HG03064 (cell line): Measurements from ENCODE around the gene GORASP1.

ENCODE experiments used
- ATAC-seq: cut with Tn5 transposase; IDR thresholded peaks from one replicate; pipeline ENCODE4 v1.9.1; 2021; ENCODE audit warnings: low read depth; ENCODE audit not compliant: unreplicated experiment

The GORASP1 gene

GRCh38 chr3:39103791-39104552 lies 3.5 kb downstream of the GORASP1 start:
- ATAC-seq, result no peak

- no peak for ATAC-seq
Observed at GRCh38 chr3:39103324-39103693, 4.1 kb downstream of the GORASP1 start.

GRCh38 chr3:39102504-39103323 lies 4.7 kb downstream of the GORASP1 start:
- no peak for ATAC-seq

- ATAC-seq, result no peak
Observed at GRCh38 chr3:39101022-39101689, 6.3 kb downstream of the GORASP1 start.

GRCh38 chr3:39100500-39100886 lies 6.9 kb downstream of the GORASP1 start:
- no peak for ATAC-seq

GRCh38 chr3:39099738-39100499 lies 7.5 kb downstream of the GORASP1 start:
- ATAC-seq, result no peak

- no peak for ATAC-seq
Observed at GRCh38 chr3:39099242-39099641, 8.2 kb downstream of the GORASP1 start.

- no peak for ATAC-seq
Observed at GRCh38 chr3:39098473-39099000, 8.9 kb downstream of the GORASP1 start.

- ATAC-seq, result no peak
Observed at GRCh38 chr3:39097716-39098472, 9.5 kb downstream of the GORASP1 start.

- ATAC-seq, result no peak
Observed at GRCh38 chr3:39096775-39097174, 10.7 kb downstream of the GORASP1 start.

- no peak for ATAC-seq
Observed at GRCh38 chr3:39095778-39096177, 11.6 kb downstream of the GORASP1 start.

GRCh38 chr3:39094851-39095677 lies 12.4 kb downstream of the GORASP1 start:
- ATAC-seq, result no peak

- no peak for ATAC-seq
Observed at GRCh38 chr3:39090922-39091321, 16.5 kb downstream of the GORASP1 start.

GRCh38 chr3:39088889-39089288 lies 18.5 kb downstream of the GORASP1 start:
- ATAC-seq, result no peak

- ATAC-seq, result no peak
Observed at GRCh38 chr3:39088456-39088855, 19.0 kb downstream of the GORASP1 start.

- no peak for ATAC-seq
Observed at GRCh38 chr3:39086144-39086543, 21.3 kb downstream of the GORASP1 start.

- no peak for ATAC-seq
Observed at GRCh38 chr3:39082666-39083313, 24.6 kb downstream of the GORASP1 start.

- no peak for ATAC-seq
Observed at GRCh38 chr3:39080026-39080425, 27.4 kb downstream of the GORASP1 start.
